ENCODE results near the gene HES1. TPM values are rescaled to one million over a fixed set of nuclear protein-coding genes. Genes with fewer than 3 reads are reported as not detected.

The HES1 gene
- total and polyA plus RNA-seq, 10 of the 15 experiments (the other 5 are each of a cell fraction or from before 2014, with no cell fraction given) = 0.46 to 5.3 (median 2.3) TPM

GRCh38 chr3:194100856-194101390 is 35.0 kb upstream of the HES1 start (continued):
- TF ChIP-seq HDAC6 (IDR thresholded peaks at IDR 0.05; ENCODE audit: unreplicated experiment) = no peak
- TF ChIP-seq NR2C2 (IDR thresholded peaks at IDR 0.05; ENCODE audit: borderline replicate concordance, control insufficient read depth, insufficient read length, low read depth) = no peak
- no peak for TF ChIP-seq SIX5 (IDR thresholded peaks at IDR 0.05; ENCODE audit: low read depth, low read length, severe bottlenecking)
- no peak for TF ChIP-seq TCF7 (IDR thresholded peaks at IDR 0.05; ENCODE audit: borderline replicate concordance)
- no peak for TF ChIP-seq SUZ12 (IDR thresholded peaks at IDR 0.05; ENCODE audit: unreplicated experiment)
- TF ChIP-seq RAD21 (IDR thresholded peaks at IDR 0.05; ENCODE audit: insufficient read depth, low read depth, low read length) = no peak
- TF ChIP-seq CBFB (IDR thresholded peaks at IDR 0.05; ENCODE audit: low read depth) = peak; percentile 59; the same call in 1 of the 2 replicates
- no peak for TF ChIP-seq NFXL1 (IDR thresholded peaks at IDR 0.05; ENCODE audit: borderline replicate concordance)
- TF ChIP-seq, protein P1, sequence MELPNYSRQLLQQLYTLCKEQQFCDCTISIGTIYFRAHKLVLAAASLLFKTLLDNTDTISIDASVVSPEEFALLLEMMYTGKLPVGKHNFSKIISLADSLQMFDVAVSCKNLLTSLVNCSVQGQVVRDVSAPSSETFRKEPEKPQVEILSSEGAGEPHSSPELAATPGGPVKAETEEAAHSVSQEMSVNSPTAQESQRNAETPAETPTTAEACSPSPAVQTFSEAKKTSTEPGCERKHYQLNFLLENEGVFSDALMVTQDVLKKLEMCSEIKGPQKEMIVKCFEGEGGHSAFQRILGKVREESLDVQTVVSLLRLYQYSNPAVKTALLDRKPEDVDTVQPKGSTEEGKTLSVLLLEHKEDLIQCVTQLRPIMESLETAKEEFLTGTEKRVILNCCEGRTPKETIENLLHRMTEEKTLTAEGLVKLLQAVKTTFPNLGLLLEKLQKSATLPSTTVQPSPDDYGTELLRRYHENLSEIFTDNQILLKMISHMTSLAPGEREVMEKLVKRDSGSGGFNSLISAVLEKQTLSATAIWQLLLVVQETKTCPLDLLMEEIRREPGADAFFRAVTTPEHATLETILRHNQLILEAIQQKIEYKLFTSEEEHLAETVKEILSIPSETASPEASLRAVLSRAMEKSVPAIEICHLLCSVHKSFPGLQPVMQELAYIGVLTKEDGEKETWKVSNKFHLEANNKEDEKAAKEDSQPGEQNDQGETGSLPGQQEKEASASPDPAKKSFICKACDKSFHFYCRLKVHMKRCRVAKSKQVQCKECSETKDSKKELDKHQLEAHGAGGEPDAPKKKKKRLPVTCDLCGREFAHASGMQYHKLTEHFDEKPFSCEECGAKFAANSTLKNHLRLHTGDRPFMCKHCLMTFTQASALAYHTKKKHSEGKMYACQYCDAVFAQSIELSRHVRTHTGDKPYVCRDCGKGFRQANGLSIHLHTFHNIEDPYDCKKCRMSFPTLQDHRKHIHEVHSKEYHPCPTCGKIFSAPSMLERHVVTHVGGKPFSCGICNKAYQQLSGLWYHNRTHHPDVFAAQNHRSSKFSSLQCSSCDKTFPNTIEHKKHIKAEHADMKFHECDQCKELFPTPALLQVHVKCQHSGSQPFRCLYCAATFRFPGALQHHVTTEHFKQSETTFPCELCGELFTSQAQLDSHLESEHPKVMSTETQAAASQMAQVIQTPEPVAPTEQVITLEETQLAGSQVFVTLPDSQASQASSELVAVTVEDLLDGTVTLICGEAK (IDR thresholded peaks at IDR 0.05; ENCODE audit: borderline replicate concordance) = no peak
- peak; percentile 63 for TF ChIP-seq IRF4 (IDR thresholded peaks at IDR 0.05; ENCODE audit: low read depth, low read length)
- TF ChIP-seq DPF2 (IDR thresholded peaks at IDR 0.05) = 0 out of 2 replicates have a peak, but pooled peaks have one; percentile 23
- TF ChIP-seq ZNF24 (IDR thresholded peaks at IDR 0.05) = no peak
- TF ChIP-seq RUNX3 (IDR thresholded peaks at IDR 0.05; ENCODE audit: low read length) = peak; percentile 91
- TF ChIP-seq, protein P2, sequence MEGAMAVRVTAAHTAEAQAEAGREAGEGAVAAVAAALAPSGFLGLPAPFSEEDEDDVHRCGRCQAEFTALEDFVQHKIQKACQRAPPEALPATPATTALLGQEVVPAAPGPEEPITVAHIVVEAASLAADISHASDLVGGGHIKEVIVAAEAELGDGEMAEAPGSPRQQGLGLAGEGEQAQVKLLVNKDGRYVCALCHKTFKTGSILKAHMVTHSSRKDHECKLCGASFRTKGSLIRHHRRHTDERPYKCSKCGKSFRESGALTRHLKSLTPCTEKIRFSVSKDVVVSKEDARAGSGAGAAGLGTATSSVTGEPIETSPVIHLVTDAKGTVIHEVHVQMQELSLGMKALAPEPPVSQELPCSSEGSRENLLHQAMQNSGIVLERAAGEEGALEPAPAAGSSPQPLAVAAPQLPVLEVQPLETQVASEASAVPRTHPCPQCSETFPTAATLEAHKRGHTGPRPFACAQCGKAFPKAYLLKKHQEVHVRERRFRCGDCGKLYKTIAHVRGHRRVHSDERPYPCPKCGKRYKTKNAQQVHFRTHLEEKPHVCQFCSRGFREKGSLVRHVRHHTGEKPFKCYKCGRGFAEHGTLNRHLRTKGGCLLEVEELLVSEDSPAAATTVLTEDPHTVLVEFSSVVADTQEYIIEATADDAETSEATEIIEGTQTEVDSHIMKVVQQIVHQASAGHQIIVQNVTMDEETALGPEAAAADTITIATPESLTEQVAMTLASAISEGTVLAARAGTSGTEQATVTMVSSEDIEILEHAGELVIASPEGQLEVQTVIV (IDR thresholded peaks at IDR 0.05; ENCODE audit: borderline replicate concordance, partially characterized antibody) = no peak
- no peak for TF ChIP-seq NRF1 (conservative IDR thresholded peaks at IDR 0.05; ENCODE audit: low read depth, low read length)
- TF ChIP-seq, protein P3, sequence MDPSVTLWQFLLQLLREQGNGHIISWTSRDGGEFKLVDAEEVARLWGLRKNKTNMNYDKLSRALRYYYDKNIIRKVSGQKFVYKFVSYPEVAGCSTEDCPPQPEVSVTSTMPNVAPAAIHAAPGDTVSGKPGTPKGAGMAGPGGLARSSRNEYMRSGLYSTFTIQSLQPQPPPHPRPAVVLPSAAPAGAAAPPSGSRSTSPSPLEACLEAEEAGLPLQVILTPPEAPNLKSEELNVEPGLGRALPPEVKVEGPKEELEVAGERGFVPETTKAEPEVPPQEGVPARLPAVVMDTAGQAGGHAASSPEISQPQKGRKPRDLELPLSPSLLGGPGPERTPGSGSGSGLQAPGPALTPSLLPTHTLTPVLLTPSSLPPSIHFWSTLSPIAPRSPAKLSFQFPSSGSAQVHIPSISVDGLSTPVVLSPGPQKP (IDR thresholded peaks at IDR 0.05; ENCODE audit: low read depth, low read length) = no peak
- TF ChIP-seq MXI1 (IDR thresholded peaks at IDR 0.05; ENCODE audit: low read depth, low read length) = no peak
- TF ChIP-seq, protein P4, sequence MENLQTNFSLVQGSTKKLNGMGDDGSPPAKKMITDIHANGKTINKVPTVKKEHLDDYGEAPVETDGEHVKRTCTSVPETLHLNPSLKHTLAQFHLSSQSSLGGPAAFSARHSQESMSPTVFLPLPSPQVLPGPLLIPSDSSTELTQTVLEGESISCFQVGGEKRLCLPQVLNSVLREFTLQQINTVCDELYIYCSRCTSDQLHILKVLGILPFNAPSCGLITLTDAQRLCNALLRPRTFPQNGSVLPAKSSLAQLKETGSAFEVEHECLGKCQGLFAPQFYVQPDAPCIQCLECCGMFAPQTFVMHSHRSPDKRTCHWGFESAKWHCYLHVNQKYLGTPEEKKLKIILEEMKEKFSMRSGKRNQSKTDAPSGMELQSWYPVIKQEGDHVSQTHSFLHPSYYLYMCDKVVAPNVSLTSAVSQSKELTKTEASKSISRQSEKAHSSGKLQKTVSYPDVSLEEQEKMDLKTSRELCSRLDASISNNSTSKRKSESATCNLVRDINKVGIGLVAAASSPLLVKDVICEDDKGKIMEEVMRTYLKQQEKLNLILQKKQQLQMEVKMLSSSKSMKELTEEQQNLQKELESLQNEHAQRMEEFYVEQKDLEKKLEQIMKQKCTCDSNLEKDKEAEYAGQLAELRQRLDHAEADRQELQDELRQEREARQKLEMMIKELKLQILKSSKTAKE (IDR thresholded peaks at IDR 0.05; ENCODE audit: low read depth, poor library complexity, severe bottlenecking) = peak; percentile 26
- TF ChIP-seq CREM (IDR thresholded peaks at IDR 0.05; ENCODE audit: low read depth) = peak; percentile 82
- TF ChIP-seq CHD4 (IDR thresholded peaks at IDR 0.05) = no peak
- peak; percentile 54; the same call in 1 of the 2 replicates for TF ChIP-seq CREB1 (IDR thresholded peaks at IDR 0.05; ENCODE audit: low read depth)
- TF ChIP-seq ETV6 (conservative IDR thresholded peaks at IDR 0.05 in 1 of 2, IDR thresholded peaks at IDR 0.05 in 1 of 2; ENCODE audit: borderline replicate concordance in 1 of 2, low read depth in 1 of 2) = no peak

Measured in GM12878 (cell line).